Mesodermal cell (in vitro differentiated cells): ENCODE data around the gene TRPC4AP.

Experiments
- H3K27ac ChIP-seq: 2 replicates; pipeline ENCODE4 v1.7.0; 2013; ENCODE audit warnings: mild to moderate bottlenecking, low read depth, low read length, moderate library complexity; ENCODE audit not compliant: severe bottlenecking
- H3K36me3 ChIP-seq: 2 replicates; pipeline ENCODE4 v1.7.1; 2013; ENCODE audit warnings: mild to moderate bottlenecking, low read length, moderate library complexity; ENCODE audit not compliant: control insufficient read depth, insufficient read depth
- H3K4me1 ChIP-seq: one replicate; pipeline ENCODE4 v1.7.1; 2013; ENCODE audit warnings: mild to moderate bottlenecking, low read length; ENCODE audit not compliant: insufficient read depth, control insufficient read depth, poor library complexity, severe bottlenecking
- H3K4me3 ChIP-seq: 2 replicates; pipeline ENCODE4 v1.7.0; 2013; ENCODE audit warnings: low read length, control low read depth, mild to moderate bottlenecking; ENCODE audit not compliant: insufficient read depth, poor library complexity, severe bottlenecking; ENCODE audit errors: extremely low read depth
- H3K9me3 ChIP-seq: 2 replicates; pipeline ENCODE4 v1.7.1; 2013; ENCODE audit warnings: mild to moderate bottlenecking, low read length, moderate library complexity; ENCODE audit not compliant: control insufficient read depth
- WGBS, 2 experiments: methylation state at CpG; one replicate each; pipeline ENCODE4 v1.1.5; 2013; ENCODE audit warnings: missing lambda C conversion rate in 2 of 2; ENCODE audit not compliant: insufficient coverage in 2 of 2; 5-methylcytosine and 5-hydroxymethylcytosine counted together

Gene TRPC4AP

DNA sequence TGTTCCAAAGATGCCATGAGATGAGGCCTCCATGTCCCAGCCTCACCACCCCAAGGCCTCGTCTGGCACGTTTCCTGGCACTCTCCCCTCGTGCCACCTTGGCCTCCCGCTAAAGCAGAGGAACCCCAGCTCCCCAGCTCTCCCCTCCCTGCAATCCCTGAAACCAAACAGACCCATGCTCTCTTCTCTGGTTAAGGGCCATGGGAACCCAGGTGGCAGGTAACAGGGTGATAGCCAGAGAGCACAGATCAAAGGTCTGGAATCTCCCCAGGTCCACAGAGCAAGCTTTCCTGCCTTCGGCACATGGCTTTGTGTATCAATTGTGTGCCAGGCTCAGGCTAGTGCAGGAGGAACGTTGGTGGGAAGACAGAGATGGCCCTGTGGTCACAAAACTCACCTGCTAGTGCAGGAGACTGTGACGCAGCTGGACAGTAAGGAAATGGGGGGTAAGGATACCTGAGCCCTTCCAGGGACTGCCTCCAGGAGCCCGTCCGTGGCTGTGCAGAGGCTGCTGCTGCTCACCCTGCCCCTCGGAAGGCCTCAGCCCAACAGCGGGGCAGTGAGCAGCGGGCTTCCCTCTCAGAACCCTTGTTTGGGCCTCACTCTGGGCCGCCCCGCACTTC is 98.0 kb downstream of the TRPC4AP start:
- Histone ChIP-seq H3K9me3 (no peaks in the 10 kb centered on the region), H3K27ac (no peak overlapping the region), H3K4me1 (no peaks in the 10 kb centered on the region), H3K4me3 (no peak overlapping the region), H3K36me3 (peaks cover 53% of the 10 kb centered on the region)
- WGBS, 2 experiments, result 86 to 87% methylated on average over 10 to 14 of the region's 14 CpGs

DNA sequence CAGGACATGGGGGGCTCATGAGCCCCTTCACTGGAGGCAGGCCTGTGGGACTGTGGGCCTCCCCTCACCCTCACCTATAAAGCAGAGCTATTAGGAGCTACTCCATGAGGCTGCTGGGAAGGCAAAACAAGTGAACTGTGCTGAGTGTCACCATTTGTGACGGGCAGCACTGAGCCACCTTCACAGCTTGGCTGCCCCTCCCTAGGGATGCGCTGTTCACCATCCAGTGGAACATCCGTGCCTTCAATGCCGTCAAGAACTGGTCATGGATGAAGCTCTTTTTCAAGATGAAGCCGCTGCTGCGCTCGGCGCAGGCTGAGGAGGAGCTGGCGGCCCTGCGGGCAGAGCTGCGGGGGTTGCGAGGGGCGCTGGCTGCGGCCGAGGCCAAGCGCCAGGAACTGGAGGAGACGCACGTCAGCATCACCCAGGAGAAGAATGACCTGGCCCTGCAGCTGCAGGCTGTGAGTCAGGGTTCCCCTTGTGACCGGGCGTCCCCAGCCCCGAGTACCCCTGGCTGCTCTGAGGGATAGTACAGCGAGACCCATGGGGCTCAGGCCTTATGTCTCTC is 98.6 kb downstream of the TRPC4AP start:
- Histone ChIP-seq H3K4me1 (no peaks in the 10 kb centered on the region), H3K9me3 (no peaks in the 10 kb centered on the region), H3K4me3 (no peak overlapping the region), H3K36me3 (peaks cover 53% of the 10 kb centered on the region), H3K27ac (no peak overlapping the region)
- 94 to 96% methylated on average over 16 to 22 of the region's 22 CpGs for WGBS, 2 experiments

DNA sequence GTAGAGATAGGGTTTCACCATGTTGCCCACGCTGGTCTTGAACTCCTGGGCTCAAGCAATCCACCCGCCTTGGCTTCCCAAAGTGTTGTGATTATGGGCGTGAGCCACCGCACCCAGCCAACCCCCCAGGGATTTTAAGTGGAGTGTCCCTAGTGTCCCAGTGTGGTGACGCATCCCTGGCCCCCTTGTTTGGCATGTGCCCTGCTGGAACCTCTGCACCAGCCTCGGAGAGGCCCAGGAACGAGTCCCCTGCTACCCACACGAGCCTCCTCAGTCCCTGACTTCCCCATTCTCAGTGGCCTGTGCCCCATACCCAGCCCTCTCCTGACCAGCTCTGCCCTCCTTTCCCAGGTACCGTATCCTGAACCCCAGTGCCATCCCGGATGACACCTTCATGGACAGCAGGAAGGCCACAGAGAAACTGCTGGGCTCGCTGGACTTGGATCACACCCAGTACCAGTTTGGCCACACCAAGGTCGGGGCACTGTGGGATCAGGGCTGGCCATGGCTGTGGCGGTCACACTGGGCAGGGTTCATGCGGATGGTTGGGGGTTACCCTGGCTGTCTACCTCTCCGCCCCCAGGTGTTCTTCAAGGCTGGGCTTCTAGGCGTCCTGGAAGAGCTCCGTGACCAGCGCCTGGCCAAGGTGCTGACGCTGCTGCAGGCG is 99.7 kb downstream of the TRPC4AP start:
- 96 to 98% methylated on average over 16 to 17 of the region's 20 CpGs for WGBS, 2 experiments

DNA sequence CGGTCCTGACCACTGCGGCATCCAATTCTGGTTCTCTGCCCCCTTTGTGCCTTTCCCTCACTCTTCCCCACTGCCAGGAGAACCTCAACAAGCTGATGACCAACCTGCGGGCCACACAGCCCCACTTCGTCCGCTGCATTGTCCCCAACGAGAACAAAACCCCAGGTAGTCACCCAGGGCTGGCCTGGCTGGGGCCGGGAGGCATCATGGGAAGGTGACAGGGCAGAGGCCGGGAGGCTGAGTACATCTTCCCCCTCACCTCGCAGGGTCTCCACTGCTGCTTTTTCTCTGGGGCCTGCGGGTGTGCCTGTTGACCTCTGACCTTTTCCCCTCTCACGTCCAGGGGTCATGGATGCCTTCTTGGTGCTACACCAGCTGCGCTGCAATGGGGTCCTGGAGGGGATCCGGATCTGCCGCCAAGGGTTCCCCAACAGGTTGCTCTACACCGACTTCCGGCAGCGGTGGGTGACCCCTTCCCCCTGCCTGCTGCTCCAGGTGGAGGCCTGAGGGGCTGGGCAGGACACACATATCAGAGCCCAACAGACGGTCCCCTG is 101.9 kb downstream of the TRPC4AP start:
- Histone ChIP-seq H3K36me3 (peaks cover 32% of the 10 kb centered on the region), H3K4me3 (no peak overlapping the region), H3K27ac (no peak overlapping the region), H3K4me1 (no peaks in the 10 kb centered on the region), H3K9me3 (no peaks in the 10 kb centered on the region)
- whole genome bisulfite sequencing, 2 experiments, result 92% methylated on average over 17 to 18 of the region's 18 CpGs

More for the DNA sequence above, 99.7 kb downstream of the TRPC4AP start:
- H3K4me1 ChIP-seq, result no peaks in the 10 kb centered on the region
- H3K9me3 ChIP-seq, result no peaks in the 10 kb centered on the region
- no peak overlapping the region for H3K27ac ChIP-seq
- H3K36me3 ChIP-seq, result peaks cover 47% of the 10 kb centered on the region
- no peak overlapping the region for H3K4me3 ChIP-seq

DNA sequence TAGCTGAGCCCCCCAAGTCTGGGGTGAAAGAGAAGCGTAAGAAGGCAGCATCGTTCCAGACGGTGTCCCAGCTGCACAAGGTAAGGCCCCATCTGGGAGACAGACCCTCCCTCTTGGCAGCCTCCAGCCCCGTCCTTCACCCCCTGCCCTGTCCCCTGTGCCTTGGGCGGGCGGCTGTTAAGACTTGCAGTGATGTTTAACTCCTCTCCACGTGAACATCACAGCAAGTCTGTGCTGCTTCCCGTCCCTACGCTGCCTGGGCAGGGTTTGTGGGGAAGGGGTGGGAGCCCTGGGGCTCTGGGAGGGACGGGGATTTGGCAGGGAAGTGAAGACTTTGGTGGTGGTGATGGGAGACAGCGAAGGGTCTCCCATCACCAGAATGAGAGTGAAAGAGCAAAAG is 102.4 kb downstream of the TRPC4AP start:
- H3K36me3 ChIP-seq, result peaks cover 27% of the 10 kb centered on the region
- no peaks in the 10 kb centered on the region for H3K9me3 ChIP-seq
- no peak overlapping the region for H3K27ac ChIP-seq
- 87% methylated on average over 7 to 8 of the region's 11 CpGs for WGBS, 2 experiments
- no peak overlapping the region for H3K4me3 ChIP-seq
- no peaks in the 10 kb centered on the region for H3K4me1 ChIP-seq

DNA sequence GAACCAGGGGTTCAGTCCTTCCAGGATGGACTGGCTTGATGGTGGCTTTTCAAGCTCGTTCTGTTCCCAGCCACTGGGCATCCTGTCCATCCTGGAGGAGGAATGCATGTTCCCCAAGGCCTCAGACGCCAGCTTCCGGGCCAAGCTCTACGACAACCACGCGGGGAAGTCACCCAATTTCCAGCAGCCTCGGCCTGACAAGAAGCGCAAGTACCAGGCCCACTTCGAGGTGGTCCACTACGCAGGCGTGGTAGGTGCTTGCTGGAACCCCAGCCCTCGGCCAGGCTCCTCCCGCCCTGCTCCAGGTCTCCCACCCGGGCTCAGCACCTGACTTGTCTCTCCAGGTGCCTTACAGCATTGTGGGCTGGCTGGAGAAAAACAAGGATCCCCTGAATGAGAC is 102.9 kb downstream of the TRPC4AP start:
- Histone ChIP-seq H3K36me3 (peaks cover 23% of the 10 kb centered on the region), H3K9me3 (no peaks in the 10 kb centered on the region), H3K27ac (no peak overlapping the region), H3K4me3 (no peak overlapping the region), H3K4me1 (peaks cover 3% of the 10 kb centered on the region)
- WGBS, 2 experiments, result 94 to 95% methylated on average over 14 of the region's 14 CpGs

DNA sequence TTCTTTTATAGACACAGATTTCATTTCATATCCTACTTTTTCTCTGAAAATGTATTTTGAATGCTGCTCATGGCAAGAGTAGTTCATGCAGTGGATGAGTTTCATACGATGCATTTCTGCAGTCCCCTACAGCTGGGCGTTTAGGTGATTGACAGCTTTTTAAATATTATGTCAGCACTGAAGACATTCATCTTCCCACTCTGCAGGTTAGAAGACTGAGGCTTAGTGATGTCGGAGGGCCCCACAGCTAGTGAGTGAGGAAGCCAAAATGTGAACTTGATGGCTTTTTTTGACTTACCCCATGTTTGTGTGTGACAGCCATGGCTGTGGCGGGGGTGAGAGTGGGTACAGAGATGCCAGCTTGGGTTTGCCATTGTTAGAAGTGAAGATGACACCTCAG is 103.5 kb downstream of the TRPC4AP start:
- Histone ChIP-seq H3K36me3 (peaks cover 19% of the 10 kb centered on the region), H3K27ac (no peak overlapping the region), H3K9me3 (no peaks in the 10 kb centered on the region), H3K4me1 (peaks cover 7% of the 10 kb centered on the region), H3K4me3 (no peak overlapping the region)
- WGBS, 2 experiments, result 94 to 100% methylated on average over 2 to 3 of the region's 4 CpGs

DNA sequence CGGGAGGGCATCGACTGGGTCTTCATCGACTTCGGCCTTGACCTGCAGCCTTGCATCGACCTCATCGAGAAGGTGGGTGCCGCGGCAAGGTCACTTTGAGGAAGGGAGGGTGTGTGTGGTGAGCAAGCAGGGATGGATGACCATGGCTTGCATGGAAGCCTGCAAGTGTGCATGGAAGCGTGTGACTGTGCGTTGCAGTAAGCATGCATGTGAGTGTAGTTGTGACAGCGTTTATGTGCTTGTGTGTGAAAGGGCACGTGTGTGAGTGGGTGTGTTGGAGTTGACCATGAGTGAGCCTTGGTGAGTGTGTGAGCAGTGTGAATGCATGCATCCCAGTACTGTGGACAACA is 104.4 kb downstream of the TRPC4AP start:
- WGBS, 2 experiments, result 93 to 96% methylated on average over 12 of the region's 12 CpGs
- H3K27ac ChIP-seq, result no peak overlapping the region
- peaks cover 11% of the 10 kb centered on the region for H3K36me3 ChIP-seq

DNA sequence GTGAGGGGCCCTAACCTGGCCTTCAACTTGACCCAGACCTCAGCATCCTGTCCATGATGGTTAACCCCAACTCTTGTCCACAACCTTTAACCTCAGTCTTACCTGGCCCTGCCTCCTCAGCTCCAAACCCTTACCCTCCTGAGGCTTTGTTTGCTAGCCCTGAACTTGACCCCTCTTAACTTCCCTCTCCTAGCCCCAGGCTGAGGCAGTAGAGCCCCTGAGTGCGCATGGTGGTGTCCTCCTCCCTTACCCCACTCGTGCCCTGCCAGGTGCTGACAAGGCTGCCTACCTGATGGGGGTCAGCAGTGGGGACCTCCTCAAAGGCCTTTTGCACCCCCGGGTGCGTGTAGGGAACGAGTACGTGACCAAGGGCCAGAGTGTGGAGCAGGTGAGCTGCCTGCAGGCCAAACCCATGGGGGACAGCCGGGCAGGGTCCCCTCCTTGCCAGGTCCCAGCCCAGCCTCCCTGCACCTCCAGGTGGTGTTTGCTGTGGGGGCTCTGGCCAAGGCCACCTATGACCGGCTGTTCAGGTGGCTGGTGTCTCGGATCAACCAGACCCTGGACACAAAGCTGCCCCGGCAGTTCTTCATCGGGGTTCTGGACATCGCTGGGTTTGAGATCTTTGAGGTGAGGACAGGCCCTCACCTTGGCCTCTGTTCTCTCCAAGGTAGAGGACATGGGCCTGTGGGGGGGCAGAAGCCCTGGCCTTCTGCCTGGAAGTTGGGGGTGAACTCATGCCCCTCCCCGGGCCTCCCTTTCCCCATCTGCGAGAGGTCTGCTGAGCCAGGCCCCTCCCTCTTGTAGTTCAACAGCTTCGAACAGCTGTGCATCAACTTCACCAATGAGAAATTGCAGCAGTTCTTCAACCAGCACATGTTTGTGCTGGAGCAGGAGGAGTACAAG is 105.1 kb downstream of the TRPC4AP start:
- Histone ChIP-seq H3K36me3 (peaks cover 6% of the 10 kb centered on the region), H3K27ac (no peak overlapping the region), H3K4me1 (peaks cover 7% of the 10 kb centered on the region), H3K4me3 (no peak overlapping the region), H3K9me3 (no peaks in the 10 kb centered on the region)
- 90 to 91% methylated on average over 12 to 15 of the region's 15 CpGs for WGBS, 2 experiments

More for the DNA sequence above, 104.4 kb downstream of the TRPC4AP start:
- no peak overlapping the region for H3K4me3 ChIP-seq
- peaks cover 7% of the 10 kb centered on the region for H3K4me1 ChIP-seq
- H3K9me3 ChIP-seq, result no peaks in the 10 kb centered on the region
